ENCODE measurements around the gene SMIM13.

Gene SMIM13

DNA sequence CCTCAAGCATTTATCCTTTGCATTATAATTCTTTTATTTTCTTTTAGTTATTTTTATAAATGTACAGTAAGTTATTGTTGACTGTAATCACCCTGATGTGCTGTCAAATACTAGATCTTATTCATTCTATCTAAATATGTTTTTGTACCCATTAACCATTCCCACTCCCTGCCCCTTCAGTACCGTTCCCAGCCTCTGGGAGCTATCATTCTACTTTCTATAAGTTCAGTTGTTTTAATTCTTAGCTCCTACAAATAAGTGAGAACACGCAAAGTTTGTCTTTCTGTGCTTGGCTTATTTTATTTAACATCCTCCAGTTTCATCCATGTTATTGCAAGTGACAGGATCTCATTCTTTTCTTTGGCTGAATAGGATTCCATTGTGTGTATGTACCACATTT, 30.3 kb downstream of the SMIM13 start:
- DNase-seq = no peak

DNA sequence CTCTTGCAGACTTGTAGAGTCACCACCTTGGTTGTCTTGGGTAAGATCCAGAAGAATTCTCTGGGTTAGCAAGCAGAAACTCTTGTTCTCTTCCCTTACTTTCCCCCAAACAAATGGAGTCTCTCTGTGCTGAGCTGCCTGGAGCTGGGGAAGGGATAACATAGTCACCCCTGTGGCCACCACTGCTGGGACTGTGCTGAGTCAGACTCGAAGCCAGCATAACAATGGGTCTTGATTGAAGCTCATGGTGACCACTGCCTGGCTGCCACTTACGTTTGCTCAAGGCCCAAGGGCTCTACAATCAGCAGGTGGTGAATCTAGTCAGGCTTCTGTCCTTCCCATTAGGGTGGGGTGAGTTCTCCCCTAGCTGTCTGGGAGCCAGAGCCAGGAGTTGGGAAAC, 33.2 kb downstream of the SMIM13 start:
- DNase-seq = no peak

GRCh38 chr6:11128608-11129007, 35.0 kb downstream of the SMIM13 start:
- DNase-seq = no peak

DNA sequence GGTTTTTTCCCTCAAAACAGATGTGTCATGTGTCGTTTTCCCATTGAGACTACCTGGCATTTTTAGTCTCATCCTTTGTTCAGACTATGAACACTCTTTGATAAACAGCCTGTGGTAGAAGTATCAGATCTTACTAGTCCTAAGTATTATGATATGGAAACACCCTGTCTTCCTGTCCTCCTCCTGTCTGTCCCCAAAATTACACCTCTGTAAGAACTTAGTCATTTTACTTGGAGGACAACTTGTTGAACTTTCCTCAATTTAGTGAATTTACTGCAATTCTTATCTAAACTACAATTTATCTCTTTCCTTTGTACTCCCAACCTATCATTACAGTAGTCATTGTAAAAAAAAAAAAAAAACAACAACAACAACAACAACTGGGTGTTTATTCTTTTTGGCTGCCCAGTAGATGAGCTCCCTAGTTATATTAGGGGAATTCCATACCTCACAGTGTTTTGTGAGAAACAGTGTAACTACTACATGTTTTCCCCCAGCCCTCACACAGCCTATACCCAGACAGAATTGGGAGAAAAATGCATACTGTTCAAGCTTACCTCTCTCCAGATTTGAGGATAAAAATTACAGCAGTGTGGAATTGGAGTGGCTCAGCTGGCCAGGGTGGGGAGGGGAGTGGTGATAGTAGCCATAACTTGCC, 36.4 kb downstream of the SMIM13 start:
- DNase-seq = no peak

- no peak for DNase-seq
These were observed 37.0 kb downstream of the SMIM13 start for GRCh38 chr6:11130605-11131004.

GRCh38 chr6:11132194-11132888, 38.7 kb downstream of the SMIM13 start:
- DNase-seq = no peak

DNA sequence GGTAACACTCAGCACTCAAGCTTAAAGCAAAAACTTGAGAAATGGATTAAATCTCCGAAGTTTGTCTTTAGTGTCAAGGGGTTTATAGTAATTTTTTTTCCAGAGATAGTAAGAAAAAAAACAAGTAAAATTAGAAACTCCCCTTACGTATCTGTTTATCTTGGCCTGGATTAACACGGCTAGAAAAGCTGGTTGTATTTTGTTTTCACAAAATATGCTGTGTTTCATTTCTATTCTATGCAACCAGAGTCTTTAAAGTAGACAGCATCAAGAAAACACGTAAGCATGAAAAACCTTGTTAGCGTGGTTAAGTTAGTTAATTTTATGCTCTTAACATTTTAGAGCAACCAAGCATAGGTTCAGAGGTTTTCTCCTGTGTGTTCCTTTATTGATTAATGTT, 39.6 kb downstream of the SMIM13 start:
- no peak for DNase-seq

- DNase-seq = no peak
These were observed 43.2 kb downstream of the SMIM13 start for GRCh38 chr6:11136809-11137208.

DNA sequence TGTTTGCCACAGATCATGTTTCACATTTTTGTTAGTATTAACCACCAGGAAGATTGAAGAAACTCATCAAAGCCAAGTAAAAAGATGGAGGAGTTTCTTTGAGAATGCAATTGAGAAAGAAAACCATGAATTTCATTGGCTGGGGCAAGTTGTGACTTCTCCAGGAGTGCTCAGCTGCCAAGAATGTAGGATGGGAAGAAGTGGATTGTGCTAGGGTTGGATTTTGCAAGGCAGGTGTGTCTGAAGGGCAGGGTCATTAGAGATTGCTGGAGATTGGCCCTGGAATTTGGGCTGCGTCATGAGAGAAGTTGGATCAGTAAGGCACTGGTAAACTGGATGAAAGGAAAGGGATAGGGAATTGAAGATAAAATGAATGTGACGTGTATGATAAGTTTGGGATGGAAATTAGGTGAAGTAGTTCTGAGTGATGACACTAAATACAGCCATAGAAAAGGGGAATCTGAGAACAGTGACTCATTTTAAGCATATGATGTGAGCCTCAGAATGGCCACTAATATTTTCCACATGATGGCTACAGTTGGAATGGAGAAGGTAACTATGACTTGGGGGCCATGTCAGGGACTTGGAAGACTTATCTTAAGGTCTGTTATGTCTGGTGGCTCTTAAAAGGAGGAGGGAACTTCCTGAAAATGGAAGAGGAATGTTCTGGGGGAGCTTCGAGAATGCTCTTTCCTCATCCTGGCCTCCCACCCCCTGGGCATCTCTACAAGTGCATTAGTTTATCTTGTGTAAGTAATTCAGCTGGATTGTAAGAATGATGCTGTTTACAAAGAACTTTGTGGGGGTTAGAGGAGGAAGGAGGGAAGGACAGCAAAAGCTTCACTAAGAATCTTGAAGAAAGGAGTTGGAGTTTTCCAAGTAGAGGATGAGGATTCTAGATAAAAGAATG, 45.7 kb downstream of the SMIM13 start:
- no peak for DNase-seq

GRCh38 chr6:11140056-11140455, 46.4 kb downstream of the SMIM13 start:
- no peak for DNase-seq

DNA sequence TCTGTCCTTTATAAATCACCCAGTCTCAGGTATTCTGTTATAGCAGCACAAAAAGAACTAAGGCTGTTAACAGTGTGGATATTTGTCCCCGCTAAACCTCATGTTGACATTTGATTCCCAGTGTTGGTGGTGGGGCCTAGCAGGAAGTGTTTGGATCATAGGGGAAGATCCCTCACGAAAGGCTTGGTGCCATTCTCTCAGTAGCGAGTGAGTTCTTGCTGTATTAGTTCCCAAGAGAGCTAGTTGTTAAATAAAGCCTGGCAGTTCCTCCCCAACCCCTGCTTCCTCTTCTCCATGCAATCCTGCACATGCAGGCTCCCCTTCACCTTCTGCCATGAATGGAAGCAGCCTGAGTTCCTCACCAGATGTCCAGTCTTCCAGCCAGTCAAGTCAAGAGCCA, 47.7 kb downstream of the SMIM13 start:
- DNase-seq = no peak

- no peak for DNase-seq
These were observed 48.8 kb downstream of the SMIM13 start for GRCh38 chr6:11142296-11143027.

DNA sequence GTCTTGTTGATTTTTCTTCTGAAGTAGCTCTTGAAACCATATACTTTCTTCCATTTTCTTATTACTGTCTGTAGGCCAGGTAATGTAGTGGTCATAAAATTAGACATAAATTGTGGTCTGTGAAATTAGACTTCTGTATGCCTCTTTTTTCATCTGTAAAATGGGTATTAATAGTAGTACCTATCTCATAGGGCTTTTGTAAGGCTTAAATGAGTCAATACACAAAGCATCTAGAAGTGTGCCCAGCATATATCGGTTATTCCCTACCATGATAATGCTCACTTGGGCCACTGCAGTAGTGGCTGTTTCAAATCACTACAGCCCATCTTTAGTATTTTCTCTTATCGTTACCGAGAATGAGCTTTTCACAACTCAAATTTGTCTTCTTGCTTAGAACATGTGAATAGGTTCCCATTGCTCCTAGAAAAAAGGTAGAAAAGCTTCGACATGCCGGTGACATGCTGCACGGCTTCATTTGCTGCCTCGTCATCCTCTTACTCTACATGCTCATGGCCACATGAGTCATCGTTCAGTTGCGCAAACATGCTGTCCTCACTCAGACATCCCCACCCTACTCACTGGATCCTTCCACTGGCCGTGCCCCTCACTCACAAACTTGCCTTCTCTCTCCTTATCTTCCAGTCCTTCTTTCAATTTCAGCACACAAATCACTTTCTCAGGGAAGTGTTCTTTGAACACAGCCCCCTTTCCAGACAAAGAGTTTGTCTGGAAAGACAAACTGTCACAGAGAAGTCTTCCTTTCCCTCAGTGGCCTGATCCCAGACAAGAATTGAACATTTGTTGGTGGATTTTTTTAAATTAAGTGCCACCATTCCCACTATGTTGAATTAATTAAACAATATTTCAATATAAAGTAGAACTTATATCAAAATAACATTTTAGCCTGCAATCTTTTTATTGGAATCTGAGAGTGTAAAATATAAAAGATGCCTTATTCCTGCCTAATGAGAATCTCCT, 50.0 kb downstream of the SMIM13 start:
- peak; percentile 20 for DNase-seq

DNA sequence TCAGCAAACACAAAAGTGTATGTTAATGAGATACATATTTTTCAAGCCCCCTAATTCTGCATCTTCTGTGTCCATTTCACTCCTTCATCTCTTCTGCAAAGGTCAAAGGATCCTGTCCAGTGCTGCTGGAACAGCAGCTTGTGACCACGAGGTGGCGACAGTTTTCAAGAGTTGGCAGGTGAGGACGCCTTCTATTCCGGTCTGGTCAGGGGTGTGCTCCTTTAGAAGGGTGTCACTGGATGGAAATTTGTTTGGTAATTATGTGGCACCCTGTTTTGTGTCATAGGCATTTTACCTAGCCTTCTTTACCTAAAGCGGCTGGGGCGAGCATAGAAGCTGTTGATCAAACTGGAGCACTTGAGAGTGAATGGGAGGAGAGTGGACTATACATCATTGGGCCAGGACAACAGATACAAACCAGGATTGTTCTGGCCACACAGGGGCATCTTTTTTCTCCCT, 50.8 kb downstream of the SMIM13 start:
- DNase-seq = peak; percentile 84

DNA sequence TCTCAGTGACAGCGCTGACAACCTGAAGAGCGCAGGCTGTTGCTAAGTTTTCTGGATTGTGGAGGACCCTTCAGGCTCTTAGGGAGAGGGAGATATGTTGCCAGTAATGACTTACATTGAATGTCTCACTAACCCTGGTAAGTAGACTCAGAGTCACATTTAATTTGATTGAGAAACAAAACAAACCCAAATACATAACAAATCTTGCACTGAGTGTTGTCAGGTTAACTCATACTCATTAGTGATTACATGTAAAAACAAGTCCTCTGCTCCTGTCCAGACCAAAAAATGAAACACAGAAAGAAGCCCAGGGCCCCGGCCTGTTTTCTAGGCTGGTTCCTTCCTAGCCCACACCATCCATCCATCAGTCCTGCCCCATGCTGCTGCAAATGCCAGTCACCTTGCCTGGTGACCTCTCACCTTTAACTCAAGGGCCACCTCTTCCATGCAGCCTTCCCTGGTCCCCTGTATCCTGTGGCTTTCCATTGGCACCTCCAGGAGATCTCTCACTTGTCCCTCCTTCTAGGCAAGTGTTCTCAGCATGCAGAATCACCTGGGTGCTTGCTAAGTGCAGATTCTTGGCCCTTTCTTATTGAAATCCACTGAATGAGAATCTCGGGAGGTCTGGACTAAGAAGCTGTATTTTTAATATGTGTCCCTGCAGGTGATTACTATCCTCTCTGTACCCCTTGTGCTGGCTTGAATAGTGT, 52.6 kb downstream of the SMIM13 start:
- DNase-seq = no peak

GRCh38 chr6:11149551-11149950, 55.9 kb downstream of the SMIM13 start:
- DNase-seq = no peak

DNA sequence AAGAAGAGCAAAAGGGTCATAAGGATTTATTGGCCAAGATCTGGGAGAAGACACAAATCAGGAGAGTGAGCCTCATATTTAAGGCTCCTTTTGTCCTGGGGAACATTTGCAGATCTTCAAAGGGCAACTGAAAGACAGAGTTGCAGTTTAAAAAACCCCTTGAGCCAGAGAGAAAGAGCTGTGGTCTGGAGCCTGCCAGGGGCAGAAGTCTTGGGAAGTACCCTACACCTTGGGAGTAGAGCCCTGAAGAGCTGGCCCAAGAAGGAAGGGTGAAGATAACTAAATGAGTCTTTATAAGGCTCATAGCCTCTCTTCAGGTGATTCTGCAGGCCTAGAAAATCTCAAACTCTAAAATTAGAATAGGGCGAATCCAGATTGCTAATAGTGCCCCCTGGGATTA, 57.9 kb downstream of the SMIM13 start:
- no peak for DNase-seq

- DNase-seq = no peak
These were observed 58.9 kb downstream of the SMIM13 start for GRCh38 chr6:11152581-11152980.

DNA sequence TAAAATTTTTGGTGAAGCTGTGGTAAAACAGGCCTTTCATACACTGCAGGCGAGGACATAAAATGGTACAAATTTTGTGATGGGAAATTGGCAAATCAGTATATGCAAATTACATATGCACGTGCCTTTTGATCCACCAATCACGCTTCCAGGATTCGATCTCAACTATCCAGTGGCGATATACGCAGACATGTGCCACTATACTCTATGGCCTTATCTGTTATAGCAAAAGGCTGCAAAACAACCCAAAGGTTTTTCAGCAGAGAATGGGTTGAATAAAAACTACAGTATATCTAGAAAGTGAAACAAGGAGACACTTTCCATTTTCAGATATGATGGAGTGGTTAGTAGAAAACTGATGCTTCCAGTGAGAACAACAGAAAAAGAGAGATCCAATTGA, 59.8 kb downstream of the SMIM13 start:
- DNase-seq = no peak

GRCh38 chr6:11155589-11155988, 62.0 kb downstream of the SMIM13 start:
- DNase-seq = no peak

DNA sequence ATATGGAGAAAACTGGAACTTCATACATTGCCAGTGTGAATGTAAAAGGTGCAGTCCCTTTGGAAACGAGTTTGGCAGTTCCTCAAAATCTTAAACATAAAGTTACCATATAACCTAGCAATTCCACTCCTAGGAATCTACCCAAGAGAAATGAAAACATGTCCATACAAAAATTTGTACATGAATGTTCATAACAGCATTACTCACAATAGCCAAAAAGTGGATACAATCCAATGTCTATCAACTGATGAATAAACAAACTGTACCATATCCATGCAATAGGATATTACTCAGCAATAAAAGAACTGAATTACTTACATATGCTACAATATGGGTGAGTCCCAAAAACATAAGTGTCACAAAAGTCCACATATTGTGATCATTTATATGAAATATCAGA, 66.6 kb downstream of the SMIM13 start:
- no peak for DNase-seq

Measured in stimulated activated CD4-positive, alpha-beta T cell treated with anti-CD3 and anti-CD28 coated beads, Interleukin-15, amount 100 ng/mL, for 24 hours (primary cell).